HCT116 (cell line): Measurements from ENCODE around the gene GPR32. TPM values are rescaled to one million over a fixed set of nuclear protein-coding genes. Genes with fewer than 3 reads are reported as not detected.

Experiments used
- total RNA-seq: library from RNA; stranded (reverse); gene quantifications from one replicate; pipeline ENCODE4 v1.2.1, GENCODE V29; 2021; ENCODE audit not compliant: unreplicated experiment
- TF ChIP-seq, protein P1 (sequence below): IDR thresholded peaks from 2 replicates; pipeline ENCODE4 v1.6.1; 2012; ENCODE audit warnings: low read depth
- TF ChIP-seq, protein P2 (sequence below): IDR thresholded peaks from 2 replicates; pipeline ENCODE4 v1.6.1; 2012
- TF ChIP-seq, protein P3 (sequence below): IDR thresholded peaks from 2 replicates; pipeline ENCODE4 v1.6.1; 2011; ENCODE audit warnings: mild to moderate bottlenecking, low read length, moderate library complexity; ENCODE audit not compliant: insufficient replicate concordance; ENCODE audit errors: extremely low read depth

GPR32 gene
- total RNA-seq, 1 experiment from 2014 or later: not detected

DNA sequence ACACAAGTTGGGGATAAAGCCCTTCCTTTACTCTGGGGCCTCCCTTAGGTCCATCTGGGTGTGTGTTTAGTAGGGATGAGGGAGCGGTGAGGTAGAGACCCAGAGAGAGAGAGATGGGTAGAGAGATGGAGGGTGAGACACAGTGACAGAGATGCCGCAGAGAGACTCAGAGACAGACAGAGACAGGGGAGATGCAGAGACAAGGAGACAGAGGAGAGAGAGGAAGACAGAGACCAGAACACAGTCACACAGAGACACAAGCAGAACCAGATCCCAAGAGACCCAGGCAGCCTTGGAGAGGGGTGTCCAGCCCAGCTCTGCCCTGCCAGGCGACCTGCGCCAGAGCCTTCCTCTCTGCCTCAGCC lies 51.0 kb downstream of the GPR32 start (continued):
- TF ChIP-seq, protein P1, sequence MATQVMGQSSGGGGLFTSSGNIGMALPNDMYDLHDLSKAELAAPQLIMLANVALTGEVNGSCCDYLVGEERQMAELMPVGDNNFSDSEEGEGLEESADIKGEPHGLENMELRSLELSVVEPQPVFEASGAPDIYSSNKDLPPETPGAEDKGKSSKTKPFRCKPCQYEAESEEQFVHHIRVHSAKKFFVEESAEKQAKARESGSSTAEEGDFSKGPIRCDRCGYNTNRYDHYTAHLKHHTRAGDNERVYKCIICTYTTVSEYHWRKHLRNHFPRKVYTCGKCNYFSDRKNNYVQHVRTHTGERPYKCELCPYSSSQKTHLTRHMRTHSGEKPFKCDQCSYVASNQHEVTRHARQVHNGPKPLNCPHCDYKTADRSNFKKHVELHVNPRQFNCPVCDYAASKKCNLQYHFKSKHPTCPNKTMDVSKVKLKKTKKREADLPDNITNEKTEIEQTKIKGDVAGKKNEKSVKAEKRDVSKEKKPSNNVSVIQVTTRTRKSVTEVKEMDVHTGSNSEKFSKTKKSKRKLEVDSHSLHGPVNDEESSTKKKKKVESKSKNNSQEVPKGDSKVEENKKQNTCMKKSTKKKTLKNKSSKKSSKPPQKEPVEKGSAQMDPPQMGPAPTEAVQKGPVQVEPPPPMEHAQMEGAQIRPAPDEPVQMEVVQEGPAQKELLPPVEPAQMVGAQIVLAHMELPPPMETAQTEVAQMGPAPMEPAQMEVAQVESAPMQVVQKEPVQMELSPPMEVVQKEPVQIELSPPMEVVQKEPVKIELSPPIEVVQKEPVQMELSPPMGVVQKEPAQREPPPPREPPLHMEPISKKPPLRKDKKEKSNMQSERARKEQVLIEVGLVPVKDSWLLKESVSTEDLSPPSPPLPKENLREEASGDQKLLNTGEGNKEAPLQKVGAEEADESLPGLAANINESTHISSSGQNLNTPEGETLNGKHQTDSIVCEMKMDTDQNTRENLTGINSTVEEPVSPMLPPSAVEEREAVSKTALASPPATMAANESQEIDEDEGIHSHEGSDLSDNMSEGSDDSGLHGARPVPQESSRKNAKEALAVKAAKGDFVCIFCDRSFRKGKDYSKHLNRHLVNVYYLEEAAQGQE: no peak
- TF ChIP-seq, protein P2, sequence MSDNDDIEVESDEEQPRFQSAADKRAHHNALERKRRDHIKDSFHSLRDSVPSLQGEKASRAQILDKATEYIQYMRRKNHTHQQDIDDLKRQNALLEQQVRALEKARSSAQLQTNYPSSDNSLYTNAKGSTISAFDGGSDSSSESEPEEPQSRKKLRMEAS: no peak
- TF ChIP-seq, protein P3, sequence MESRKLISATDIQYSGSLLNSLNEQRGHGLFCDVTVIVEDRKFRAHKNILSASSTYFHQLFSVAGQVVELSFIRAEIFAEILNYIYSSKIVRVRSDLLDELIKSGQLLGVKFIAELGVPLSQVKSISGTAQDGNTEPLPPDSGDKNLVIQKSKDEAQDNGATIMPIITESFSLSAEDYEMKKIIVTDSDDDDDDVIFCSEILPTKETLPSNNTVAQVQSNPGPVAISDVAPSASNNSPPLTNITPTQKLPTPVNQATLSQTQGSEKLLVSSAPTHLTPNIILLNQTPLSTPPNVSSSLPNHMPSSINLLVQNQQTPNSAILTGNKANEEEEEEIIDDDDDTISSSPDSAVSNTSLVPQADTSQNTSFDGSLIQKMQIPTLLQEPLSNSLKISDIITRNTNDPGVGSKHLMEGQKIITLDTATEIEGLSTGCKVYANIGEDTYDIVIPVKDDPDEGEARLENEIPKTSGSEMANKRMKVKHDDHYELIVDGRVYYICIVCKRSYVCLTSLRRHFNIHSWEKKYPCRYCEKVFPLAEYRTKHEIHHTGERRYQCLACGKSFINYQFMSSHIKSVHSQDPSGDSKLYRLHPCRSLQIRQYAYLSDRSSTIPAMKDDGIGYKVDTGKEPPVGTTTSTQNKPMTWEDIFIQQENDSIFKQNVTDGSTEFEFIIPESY: no peak
- TF ChIP-seq, all 23 proteins: peak for 0

Other genes starting within 250 kb of the GPR32 start
- gene LRRC4B, start 202.0 kb upstream of the GPR32 start, total RNA-seq: 0.89 TPM
- gene SYT3, start 130.6 kb upstream of the GPR32 start, total RNA-seq: 4.6 TPM
- gene C19orf81, start 121.0 kb upstream of the GPR32 start, total RNA-seq: 14.5 TPM
- 3.0 TPM for gene SHANK1, start 50.7 kb upstream of the GPR32 start, total RNA-seq
- 7.1 TPM for gene CLEC11A, start 47.1 kb upstream of the GPR32 start, total RNA-seq
- not detected for gene ACP4, start 20.0 kb downstream of the GPR32 start, total RNA-seq
- gene KLK1, start 53.3 kb downstream of the GPR32 start, total RNA-seq: 3.3 TPM
- gene KLK15, start 63.1 kb downstream of the GPR32 start, total RNA-seq: not detected
- gene KLK3, start 84.5 kb downstream of the GPR32 start, total RNA-seq: not detected
- not detected for gene KLK2, start 103.0 kb downstream of the GPR32 start, total RNA-seq
- gene KLK4, start 140.9 kb downstream of the GPR32 start, total RNA-seq: 0.84 TPM
- 1.2 TPM for gene KLK5, start 182.6 kb downstream of the GPR32 start, total RNA-seq
- gene KLK6, start 199.1 kb downstream of the GPR32 start, total RNA-seq: 40.5 TPM
- gene KLK7, start 213.5 kb downstream of the GPR32 start, total RNA-seq: 30.5 TPM
- gene KLK8, start 231.1 kb downstream of the GPR32 start, total RNA-seq: 92.8 TPM
- gene KLK10, start 249.2 kb downstream of the GPR32 start, total RNA-seq: 33.6 TPM